HCT116 (cell line): ENCODE measurements around the gene NINJ2. TPM values are rescaled to one million over a fixed set of nuclear protein-coding genes. Genes with fewer than 3 reads are reported as not detected.

ENCODE experiments used
- ATAC-seq: fragments of 200-7000 bp; cut with Tn5 transposase; 2 replicates; pipeline ENCODE4 v1.9.1; 2020; ENCODE audit warnings: mild to moderate bottlenecking, moderate library complexity
- BruUV-seq: library from RNA; stranded (reverse); fragments of 400-500 nt; replicated peaks from 2 replicates; lab custom pipeline; 2021; lab: Mats Ljungman, UMichigan
- CTCF ChIA-PET: fragments of 300-600 bp; sonication (Branson Sonifier 250); formaldehyde crosslinking; loops from one replicate; lab custom pipeline; 2021; ENCODE audit warnings: antibody characterized with exemption; lab: Charles Lee
- POLR2A ChIA-PET: fragments of 300-600, 350-600 bp; sonication (Branson Sonifier 250); formaldehyde crosslinking; loops from one replicate; lab custom pipeline; 2021; ENCODE audit warnings: antibody characterized with exemption; lab: Charles Lee
- RAD21 ChIA-PET, 2 experiments: fragments of 300-600 bp; sonication (Branson Sonifier 250); formaldehyde crosslinking; loops; one replicate each; lab custom pipeline; 2023; ENCODE audit warnings: low total read pairs in 2 of 2; ENCODE audit not compliant: uncharacterized antibody in 2 of 2, unreplicated experiment in 2 of 2, low non-redundant PET in 1 of 2; lab: Charles Lee
- DNase-seq: peaks from one replicate; pipeline ENCODE4 v3.0.0-alpha.2; 2010; ENCODE audit warnings: low read depth, low spot score
- H2AFZ ChIP-seq: fragments of 200-600 bp; shearing (Covaris generic), sonication (generic); 2 replicates; pipeline ENCODE4 v1.6.1; 2017; ENCODE audit warnings: low read depth, mixed run types, mixed read lengths, antibody characterized with exemption, low read length; ENCODE audit not compliant: poor library complexity, severe bottlenecking
- H3K27ac ChIP-seq: 2 replicates; pipeline ENCODE4 v1.5.1; 2012; ENCODE audit warnings: low read depth, low read length
- H3K27me3 ChIP-seq: fragments of 200-600 bp; sonication (generic); 2 replicates; pipeline ENCODE4 v1.6.1; 2016; ENCODE audit warnings: mixed run types, low read length, mixed read lengths; ENCODE audit not compliant: insufficient read depth
- H3K36me3 ChIP-seq, 2 experiments: fragments of 200-500 bp in 1 of 2; fragments of 200-600 bp in 1 of 2; sonication (Bioruptor generic) in 1 of 2; sonication (generic) in 1 of 2; 2 replicates each; pipeline versions ENCODE4 v1.5.1 to v1.6.1; 2014 to 2016; ENCODE audit warnings: low read length in 2 of 2, inconsistent platforms in 1 of 2, mixed read lengths in 1 of 2, mixed run types in 1 of 2; ENCODE audit not compliant: insufficient read depth in 2 of 2, control insufficient read depth in 1 of 2
- H3K4me1 ChIP-seq, 2 experiments: fragments of 200-600 bp in 1 of 2; sonication (generic) in 1 of 2; 2 replicates each; pipeline versions ENCODE4 v1.5.1 to v1.6.1; 2012 to 2017; ENCODE audit warnings: low read length in 2 of 2, inconsistent platforms in 1 of 2, mild to moderate bottlenecking in 1 of 2, mixed read lengths in 1 of 2, mixed run types in 1 of 2, moderate library complexity in 1 of 2; ENCODE audit not compliant: insufficient read depth in 2 of 2, control insufficient read depth in 1 of 2
- H3K4me2 ChIP-seq: fragments of 200-600 bp; sonication (generic); 2 replicates; pipeline ENCODE4 v1.6.1; 2017; ENCODE audit warnings: mixed run types, low read length, mixed read lengths
- H3K4me3 ChIP-seq, 2 experiments: fragments of 200-600 bp in 1 of 2; sonication (generic) in 1 of 2; replicated peaks in 1 of 2; 2 replicates each; pipeline ENCODE4 v1.5.1; 2011 to 2016; ENCODE audit warnings: low read length in 2 of 2, control low read depth in 1 of 2, low read depth in 1 of 2, mild to moderate bottlenecking in 1 of 2, mixed read lengths in 1 of 2, mixed run types in 1 of 2
- H3K79me2 ChIP-seq: fragments of 200-600 bp; sonication (generic); 2 replicates; pipeline ENCODE4 v1.6.1; 2017; ENCODE audit warnings: mild to moderate bottlenecking, mixed run types, low read length, moderate library complexity, mixed read lengths; ENCODE audit not compliant: insufficient read depth
- H3K9ac ChIP-seq: fragments of 200-600 bp; sonication (generic); 2 replicates; pipeline ENCODE4 v1.6.1; 2016; ENCODE audit warnings: low read length, mixed read lengths
- H3K9me2 ChIP-seq: fragments of 200-600 bp; sonication (generic), shearing (Covaris generic); 2 replicates; pipeline ENCODE4 v1.6.1; 2017; ENCODE audit warnings: mixed run types, mild to moderate bottlenecking, moderate library complexity; ENCODE audit not compliant: insufficient read depth
- H3K9me3 ChIP-seq, 2 experiments: fragments of 200-500 bp in 1 of 2; fragments of 200-600 bp in 1 of 2; sonication (Bioruptor generic) in 1 of 2; sonication (generic) in 1 of 2; 2 replicates each; pipeline ENCODE4 v1.6.1; 2014 to 2017; ENCODE audit warnings: low read length in 2 of 2, mixed read lengths in 2 of 2, inconsistent platforms in 1 of 2, low read depth in 1 of 2, mild to moderate bottlenecking in 1 of 2, mixed run types in 1 of 2, moderate library complexity in 1 of 2; ENCODE audit not compliant: control insufficient read depth in 1 of 2, insufficient read depth in 1 of 2
- H4K20me1 ChIP-seq: fragments of 200-600 bp; sonication (generic), shearing (Covaris generic); 2 replicates; pipeline ENCODE4 v1.6.1; 2017; ENCODE audit warnings: mixed run types, mild to moderate bottlenecking, moderate library complexity; ENCODE audit not compliant: insufficient read depth
- ATF3 ChIP-seq: IDR thresholded peaks from 2 replicates; pipeline ENCODE4 v1.6.1; 2012
- CEBPB ChIP-seq: IDR thresholded peaks from 2 replicates; pipeline ENCODE4 v1.6.1; 2012; ENCODE audit warnings: low read depth
- EGR1 ChIP-seq: IDR thresholded peaks from 2 replicates; pipeline ENCODE4 v1.6.1; 2012; ENCODE audit warnings: low read depth
- ELF1 ChIP-seq: IDR thresholded peaks from 2 replicates; pipeline ENCODE4 v1.6.1; 2012; ENCODE audit warnings: low read depth, borderline replicate concordance
- RAD21 ChIP-seq: IDR thresholded peaks from 2 replicates; pipeline ENCODE4 v1.6.1; 2012; ENCODE audit warnings: low read depth, mild to moderate bottlenecking
- SRF ChIP-seq: IDR thresholded peaks from 2 replicates; pipeline ENCODE4 v1.6.1; 2012; ENCODE audit warnings: low read depth
- ZBTB33 ChIP-seq: IDR thresholded peaks from 2 replicates; pipeline ENCODE4 v1.6.1; 2011; ENCODE audit warnings: mild to moderate bottlenecking, low read length, moderate library complexity; ENCODE audit not compliant: insufficient replicate concordance; ENCODE audit errors: extremely low read depth
- intact Hi-C: fragments of 100-400 bp; cut with micrococcal nuclease; formaldehyde crosslinking; loops from 2 replicates; pipeline ENCODE4 v1.10.0; 2022
- total RNA-seq: library from RNA; stranded (reverse); gene quantifications from one replicate; pipeline ENCODE4 v1.2.1, GENCODE V29; 2021; ENCODE audit not compliant: unreplicated experiment

The NINJ2 gene
- total RNA-seq, 1 experiment from 2014 or later, result not detected

- H3K27ac ChIP-seq, result no peak overlapping the region
- no peak overlapping the region for H2AFZ ChIP-seq
- intact Hi-C loops, result no loop called here
- TF ChIP-seq ZBTB33 (no peak), CEBPB (no peak), RAD21 (peak; percentile 18; the same call in 1 of the 2 replicates), SRF (no peak), ELF1 (no peak), ATF3 (no peak), EGR1 (no peak)
- H4K20me1 ChIP-seq, result no peaks in the 10 kb centered on the region
- H3K9me3 ChIP-seq, result no peaks in the 10 kb centered on the region
- ChIA-PET POLR2A (no interaction called here), CTCF (no interaction called here), RAD21 (no interaction called here)
- no peak overlapping the region for H3K4me2 ChIP-seq
- H3K4me1 ChIP-seq, result peaks cover 0 to 3% of the 10 kb centered on the region in 2 experiments; a peak in 1 of 4 replicates
- no TSS peak for BruUV-seq
- no peak overlapping the region for H3K9ac ChIP-seq
- H3K79me2 ChIP-seq, result no peaks in the 10 kb centered on the region
- H3K27me3 ChIP-seq, result no peaks in the 10 kb centered on the region
- no peaks in the 10 kb centered on the region for H3K9me2 ChIP-seq
- no peak overlapping the region for H3K4me3 ChIP-seq
- DNase-seq, result no peak
- peak; percentile 52; the same call in 1 of the 2 replicates for ATAC-seq
- H3K36me3 ChIP-seq, result no peaks in the 10 kb centered on the region
These were observed 65.2 kb downstream of the NINJ2 start for GRCh38 chr12:597926-598568.
